Endothelial cell of umbilical vein (primary cell): Measurements from ENCODE around the gene TMEM108. TPM values are rescaled to one million over a fixed set of nuclear protein-coding genes. Genes with fewer than 3 reads are reported as not detected.

Experiments
- BruUV-seq: library from RNA; stranded (reverse); fragments of 400-500 nt; replicated peaks from 2 replicates; lab custom pipeline; 2021; lab: Mats Ljungman, UMichigan
- CTCF ChIA-PET: fragments of 300-600, 350-600 bp; sonication (Branson Sonifier 250); formaldehyde crosslinking; loops from one replicate; lab custom pipeline; 2021; ENCODE audit warnings: antibody characterized with exemption, inconsistent platforms; lab: Charles Lee
- POLR2A ChIA-PET: fragments of 300-600, 350-600 bp; sonication (Branson Sonifier 250); formaldehyde crosslinking; loops from one replicate; lab custom pipeline; 2021; ENCODE audit warnings: antibody characterized with exemption, inconsistent platforms; lab: Charles Lee
- DNase-seq: peaks from one replicate; pipeline ENCODE4 v3.0.0-alpha.2; 2011; ENCODE audit warnings: low read depth, low spot score
- FAIRE-seq: peaks from 2 replicates; lab custom pipeline; 2011; peaks lifted over from hg19 to GRCh38; lab: Jason Lieb, UNC
- H2AFZ ChIP-seq: 2 replicates; pipeline ENCODE4 v1.6.0; 2012; ENCODE audit warnings: low read depth, low read length, control low read depth, inconsistent platforms
- H3K27ac ChIP-seq: 2 replicates; pipeline ENCODE4 v1.5.1; 2011; ENCODE audit warnings: low read depth, mild to moderate bottlenecking, control low read depth, low read length, moderate library complexity; ENCODE audit not compliant: insufficient read depth
- H3K27me3 ChIP-seq, 2 experiments: 2 replicates each; pipeline versions ENCODE4 v1.6.0 to v1.6.1; 2011; ENCODE audit warnings: low read length in 2 of 2, mixed read lengths in 1 of 2; ENCODE audit not compliant: control insufficient read depth in 2 of 2, insufficient read depth in 2 of 2
- H3K36me3 ChIP-seq, 2 experiments: 2 replicates in 1 of 2; 3 replicates in 1 of 2; pipeline ENCODE4 v1.5.1; 2011; ENCODE audit warnings: low read length in 2 of 2, mild to moderate bottlenecking in 1 of 2, moderate library complexity in 1 of 2; ENCODE audit not compliant: control insufficient read depth in 2 of 2, insufficient read depth in 2 of 2; ENCODE audit errors: extremely low read depth in 1 of 2
- H3K4me1 ChIP-seq: 3 replicates; pipeline ENCODE4 v1.5.1; 2011; ENCODE audit warnings: mild to moderate bottlenecking, low read length; ENCODE audit not compliant: control insufficient read depth, insufficient read depth; ENCODE audit errors: extremely low read depth
- H3K4me2 ChIP-seq: 2 replicates; pipeline ENCODE4 v1.6.1; 2011; ENCODE audit warnings: low read length, control low read depth, mixed read lengths; ENCODE audit not compliant: insufficient read depth
- H3K4me3 ChIP-seq, 3 experiments: fragments of 200-600 bp in 1 of 3; sonication (generic), shearing (Covaris generic) in 1 of 3; replicated peaks in 1 of 3; 2 replicates each; pipeline ENCODE4 v1.5.1; 2011 to 2016; ENCODE audit warnings: control low read depth in 3 of 3, low read length in 3 of 3, mild to moderate bottlenecking in 2 of 3, inconsistent platforms in 1 of 3, low read depth in 1 of 3, moderate library complexity in 1 of 3; ENCODE audit not compliant: insufficient read depth in 1 of 3
- H3K79me2 ChIP-seq: 2 replicates; pipeline ENCODE4 v1.6.0; 2012; ENCODE audit warnings: low read length, inconsistent platforms; ENCODE audit not compliant: control insufficient read depth, insufficient read depth
- H3K9ac ChIP-seq: replicated peaks from 2 replicates; pipeline ENCODE3; 2011; ENCODE audit warnings: low read length, control low read depth; ENCODE audit not compliant: insufficient read depth; ENCODE audit errors: extremely low read depth
- H3K9me1 ChIP-seq: replicated peaks from 3 replicates; pipeline ENCODE4 v1.6.0; 2011; ENCODE audit warnings: mild to moderate bottlenecking, low read length; ENCODE audit not compliant: control insufficient read depth, insufficient read depth; ENCODE audit errors: extremely low read depth
- H3K9me3 ChIP-seq: replicated peaks from 2 replicates; pipeline ENCODE4 v1.5.1; 2012; ENCODE audit warnings: low read length, inconsistent platforms; ENCODE audit not compliant: control insufficient read depth, insufficient read depth
- H4K20me1 ChIP-seq: replicated peaks from 2 replicates; pipeline ENCODE3; 2011; ENCODE audit warnings: mild to moderate bottlenecking, low read length; ENCODE audit not compliant: control insufficient read depth, insufficient read depth; ENCODE audit errors: extremely low read depth
- EZH2 ChIP-seq: IDR thresholded peaks from 2 replicates; pipeline ENCODE4 v1.6.1; 2012; ENCODE audit warnings: borderline replicate concordance, low read depth, mild to moderate bottlenecking, moderate library complexity, low read length, inconsistent platforms; ENCODE audit not compliant: severe bottlenecking
- FOS ChIP-seq: IDR thresholded peaks from 2 replicates; pipeline ENCODE4 v1.6.1; 2011; ENCODE audit warnings: mild to moderate bottlenecking, low read length, moderate library complexity, borderline replicate concordance; ENCODE audit not compliant: insufficient read depth
- GATA2 ChIP-seq: IDR thresholded peaks from 2 replicates; pipeline ENCODE4 v1.7.0; 2011; ENCODE audit warnings: low read depth, mild to moderate bottlenecking, moderate library complexity, mixed read lengths, low read length; ENCODE audit not compliant: insufficient read length, insufficient read depth
- JUN ChIP-seq: IDR thresholded peaks from 2 replicates; pipeline ENCODE4 v1.6.1; 2011; ENCODE audit warnings: borderline replicate concordance, low read depth; ENCODE audit not compliant: insufficient read length, insufficient read depth
- MYC ChIP-seq: IDR thresholded peaks from one replicate; pipeline ENCODE4 v1.6.1; 2011; ENCODE audit warnings: mild to moderate bottlenecking, low read depth, low read length
- POLR2A ChIP-seq: IDR thresholded peaks from 2 replicates; pipeline ENCODE4 v1.6.1; 2012; ENCODE audit warnings: low read depth, mild to moderate bottlenecking, control low read depth, low read length
- POLR2AphosphoS5 ChIP-seq: IDR thresholded peaks from 2 replicates; pipeline ENCODE4 v1.6.1; 2012; ENCODE audit warnings: low read depth, mild to moderate bottlenecking, control low read depth, low read length, moderate library complexity; ENCODE audit not compliant: insufficient read depth
- dilution Hi-C: fragments of 300-500 bp; cut with MboI; formaldehyde crosslinking; loops from one replicate; pipeline ENCODE4 v1.15.0; 2019; ENCODE audit warnings: low sequenced_read_pairs; ENCODE audit not compliant: extremely low pct_ligation_motif_present
- intact Hi-C: fragments of 100-400 bp; cut with micrococcal nuclease; formaldehyde crosslinking; loops from one replicate; pipeline ENCODE4 v1.10.0; 2022
- polyA plus RNA-seq, 4 experiments: library from polyadenylated mRNA; depleted of rRNA in 3 of 4; stranded (reverse) in 3 of 4; unstranded in 1 of 4; fragments of >200 nt; gene quantifications; 2 replicates each; pipeline versions ENCODE4 v1.2.1 to v1.2.3, GENCODE V29; 2011 to 2012; ENCODE audit warnings: missing spikeins in 1 of 4
- total RNA-seq: library from RNA; stranded (reverse); gene quantifications from 2 replicates; pipeline ENCODE4 v1.2.3, GENCODE V29; 2021
- TF ChIP-seq, protein P1 (sequence below): IDR thresholded peaks from 2 replicates; pipeline ENCODE4 v1.6.1; 2011; ENCODE audit not compliant: insufficient read depth, insufficient read length
- TF ChIP-seq, protein P2 (sequence below), 2 donors: IDR thresholded peaks; 1 replicate in 1 of 2; 2 replicates in 1 of 2; pipeline ENCODE4 v1.5.1; 2011; ENCODE audit warnings: low read length in 2 of 2, mild to moderate bottlenecking in 2 of 2, moderate library complexity in 2 of 2, control low read depth in 1 of 2, inconsistent platforms in 1 of 2, low read depth in 1 of 2; ENCODE audit not compliant: insufficient read depth in 1 of 2; ENCODE audit errors: extremely low read depth in 1 of 2

TMEM108 gene
- total and polyA plus RNA-seq, 2 donors (not counting 3 experiments of a cell fraction or from before 2014, with no cell fraction given): 0.40 to 1.1 TPM

DNA sequence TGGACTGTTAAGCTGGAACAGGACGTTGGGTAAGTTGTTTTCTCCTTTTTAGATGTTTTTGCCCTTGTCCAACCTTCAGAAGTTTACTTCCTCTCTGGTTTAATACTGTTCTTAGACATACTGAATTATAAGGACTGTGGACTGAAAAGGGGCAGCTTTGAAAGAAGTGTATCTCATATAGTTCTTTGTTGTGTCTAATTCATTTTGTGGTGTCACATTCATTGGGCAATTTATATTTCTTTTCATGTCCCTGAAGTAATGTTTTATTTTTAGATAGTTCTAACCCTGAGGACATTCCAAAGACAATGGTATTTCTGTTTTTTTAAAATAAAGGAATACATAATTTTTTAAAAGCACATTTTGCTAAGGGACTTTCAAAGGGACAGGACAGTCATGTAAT lies 45.2 kb downstream of the TMEM108 start:
- Histone ChIP-seq H3K4me2 (no peak overlapping the region), H3K79me2 (no peaks in the 10 kb centered on the region), H3K9me3 (no peaks in the 10 kb centered on the region), H3K27me3 (no peaks in the 10 kb centered on the region), H3K27ac (no peak overlapping the region), H3K4me3 (no peak overlapping the region), H2AFZ (no peak overlapping the region), H3K36me3 (no peaks in the 10 kb centered on the region), H3K9me1 (no peaks in the 10 kb centered on the region), H4K20me1 (no peaks in the 10 kb centered on the region), H3K9ac (no peak overlapping the region), H3K4me1 (no peaks in the 10 kb centered on the region)
- ChIA-PET CTCF (no interaction called here), POLR2A (no interaction called here)
- no TSS peak for BruUV-seq
- dilution Hi-C loops (no loop called here), intact Hi-C loops (no loop called here)
- no peak for FAIRE-seq
- no peak for DNase-seq
- TF ChIP-seq, protein P1, sequence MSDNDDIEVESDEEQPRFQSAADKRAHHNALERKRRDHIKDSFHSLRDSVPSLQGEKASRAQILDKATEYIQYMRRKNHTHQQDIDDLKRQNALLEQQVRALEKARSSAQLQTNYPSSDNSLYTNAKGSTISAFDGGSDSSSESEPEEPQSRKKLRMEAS: no peak
- TF ChIP-seq FOS (no peak), POLR2A (no peak), JUN (no peak), GATA2 (no peak), EZH2 (no peak), MYC (no peak), POLR2AphosphoS5 (no peak)
- TF ChIP-seq, protein P2, sequence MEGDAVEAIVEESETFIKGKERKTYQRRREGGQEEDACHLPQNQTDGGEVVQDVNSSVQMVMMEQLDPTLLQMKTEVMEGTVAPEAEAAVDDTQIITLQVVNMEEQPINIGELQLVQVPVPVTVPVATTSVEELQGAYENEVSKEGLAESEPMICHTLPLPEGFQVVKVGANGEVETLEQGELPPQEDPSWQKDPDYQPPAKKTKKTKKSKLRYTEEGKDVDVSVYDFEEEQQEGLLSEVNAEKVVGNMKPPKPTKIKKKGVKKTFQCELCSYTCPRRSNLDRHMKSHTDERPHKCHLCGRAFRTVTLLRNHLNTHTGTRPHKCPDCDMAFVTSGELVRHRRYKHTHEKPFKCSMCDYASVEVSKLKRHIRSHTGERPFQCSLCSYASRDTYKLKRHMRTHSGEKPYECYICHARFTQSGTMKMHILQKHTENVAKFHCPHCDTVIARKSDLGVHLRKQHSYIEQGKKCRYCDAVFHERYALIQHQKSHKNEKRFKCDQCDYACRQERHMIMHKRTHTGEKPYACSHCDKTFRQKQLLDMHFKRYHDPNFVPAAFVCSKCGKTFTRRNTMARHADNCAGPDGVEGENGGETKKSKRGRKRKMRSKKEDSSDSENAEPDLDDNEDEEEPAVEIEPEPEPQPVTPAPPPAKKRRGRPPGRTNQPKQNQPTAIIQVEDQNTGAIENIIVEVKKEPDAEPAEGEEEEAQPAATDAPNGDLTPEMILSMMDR (IDR thresholded peaks at IDR 0.05; ENCODE audit: extremely low read depth in 1 of 2, insufficient read depth in 1 of 2, low read depth in 1 of 2, low read length in 2 of 2): no peak
